Suprapubic skin (tissue), 4 donors: Measurements from ENCODE around the gene TMEM184C.

Experiments used
- CTCF ChIP-seq, 2 donors: fragments of 200-600 bp in 1 of 2; fragments of 450-650 bp in 1 of 2; sonication (generic) in 1 of 2; IDR thresholded peaks; one replicate each; pipeline ENCODE4 v1.5.1; 2016 to 2019; ENCODE audit warnings: antibody characterized with exemption in 2 of 2, mild to moderate bottlenecking in 1 of 2, moderate library complexity in 1 of 2
- POLR2A ChIP-seq, 2 donors: fragments of 450-650 bp; IDR thresholded peaks; one replicate each; pipeline ENCODE4 v1.6.1; 2017; ENCODE audit warnings: antibody characterized with exemption in 2 of 2, mild to moderate bottlenecking in 2 of 2, moderate library complexity in 2 of 2
- POLR2AphosphoS5 ChIP-seq, 3 donors: sonication (generic); formaldehyde crosslinking; IDR thresholded peaks; one replicate each; pipeline ENCODE4 v1.6.1; 2017; ENCODE audit warnings: antibody characterized with exemption in 3 of 3

- peak in 1 of 3 donors; percentile 37 for TF ChIP-seq POLR2AphosphoS5 (IDR thresholded peaks at IDR 0.05)
- no peak for TF ChIP-seq CTCF (IDR thresholded peaks at IDR 0.05)
- TF ChIP-seq POLR2A (IDR thresholded peaks at IDR 0.05) = peak in 1 of 2 donors; percentile 29
Measured at GRCh38 chr4:147617173-147617840, at the start of gene TMEM184C.
